HG03280 (cell line): Measurements from ENCODE around the gene ALAD.
A peak's percentile ranks its signal among the peaks of the same experiment; 100 is the strongest.
"Not testable (repeated sequence)": the region's sequence is repeated elsewhere in the genome, so short reads cannot be mapped to it uniquely, and the experiment has no call there.

Experiments used
- ATAC-seq: cut with Tn5 transposase; IDR thresholded peaks from one replicate; pipeline ENCODE4 v1.9.1; 2021; ENCODE audit warnings: mild to moderate bottlenecking, moderate library complexity; ENCODE audit not compliant: unreplicated experiment

Gene ALAD

GRCh38 chr9:113401027-113401792 lies at the start of gene ALAD:
TSS of gene ALAD (minus strand) at chr9:113401284. CDS start at chr9:113393559, 7,725 bp downstream.
- ATAC-seq, result peak; percentile 100

DNA sequence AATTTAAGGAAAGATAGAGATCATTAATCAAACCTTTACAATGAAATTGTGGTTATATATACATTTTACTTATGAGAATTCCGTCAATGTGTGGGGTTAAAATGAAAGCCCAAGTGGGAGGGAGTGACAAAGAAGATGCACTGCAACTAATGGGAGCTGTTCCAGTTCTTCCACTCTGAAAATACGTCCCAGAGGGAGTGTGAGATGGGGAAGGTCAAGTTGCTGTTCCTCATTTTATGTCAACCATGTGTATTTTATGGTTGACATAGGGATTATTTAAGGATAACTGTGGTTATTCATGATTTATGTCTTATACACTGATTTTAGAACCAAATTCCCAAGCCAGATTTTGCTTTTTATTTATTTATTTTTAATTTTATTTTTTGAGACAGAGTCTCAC lies 48.3 kb upstream of the ALAD start:
- no peak for ATAC-seq

GRCh38 chr9:113446323-113446740 lies 45.2 kb upstream of the ALAD start:
- no peak for ATAC-seq

DNA sequence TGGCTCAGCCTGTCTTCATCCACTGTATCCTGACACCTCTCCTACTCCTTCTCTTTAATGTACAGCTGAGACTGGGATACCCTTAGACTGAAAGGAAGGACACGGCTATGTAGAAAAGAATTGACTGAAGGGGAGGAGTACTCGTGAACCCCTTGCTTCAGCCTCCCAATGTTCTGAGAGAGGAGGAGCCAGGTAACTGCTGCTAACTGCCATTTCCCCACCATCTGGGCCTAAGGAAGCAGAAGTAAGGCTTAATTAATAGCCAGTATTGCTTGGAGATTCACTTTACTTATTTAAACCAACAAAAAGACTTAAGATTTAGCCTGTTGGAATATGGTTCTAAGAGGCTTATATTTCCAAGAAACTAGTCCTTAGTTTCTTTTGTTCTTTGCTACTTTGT lies 43.7 kb upstream of the ALAD start:
- no peak for ATAC-seq

- not testable (repeated sequence) for ATAC-seq
Measured at GRCh38 chr9:113437716-113438115, 36.6 kb upstream of the ALAD start.

- ATAC-seq, result no peak
Measured at GRCh38 chr9:113436728-113437515, 35.8 kb upstream of the ALAD start.

DNA sequence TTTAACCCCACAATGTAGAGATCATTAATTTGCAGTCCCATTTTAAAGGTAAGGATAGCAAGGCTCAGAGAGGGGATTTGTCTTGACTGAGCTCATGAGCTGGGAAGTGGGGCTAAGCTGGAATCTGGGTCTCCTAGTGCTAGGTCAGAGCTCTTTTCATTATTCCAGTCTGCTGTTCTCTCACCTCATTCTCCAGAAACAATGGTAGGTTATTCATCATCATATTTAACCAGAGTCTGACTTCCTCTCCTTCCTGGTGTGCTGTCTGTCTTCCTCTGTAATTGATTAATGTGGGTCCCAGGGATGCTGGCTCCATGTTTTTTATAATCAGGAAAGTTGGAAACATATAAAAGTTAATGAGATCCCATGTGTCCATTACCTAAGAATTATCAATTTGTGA lies 30.1 kb upstream of the ALAD start:
- no peak for ATAC-seq

DNA sequence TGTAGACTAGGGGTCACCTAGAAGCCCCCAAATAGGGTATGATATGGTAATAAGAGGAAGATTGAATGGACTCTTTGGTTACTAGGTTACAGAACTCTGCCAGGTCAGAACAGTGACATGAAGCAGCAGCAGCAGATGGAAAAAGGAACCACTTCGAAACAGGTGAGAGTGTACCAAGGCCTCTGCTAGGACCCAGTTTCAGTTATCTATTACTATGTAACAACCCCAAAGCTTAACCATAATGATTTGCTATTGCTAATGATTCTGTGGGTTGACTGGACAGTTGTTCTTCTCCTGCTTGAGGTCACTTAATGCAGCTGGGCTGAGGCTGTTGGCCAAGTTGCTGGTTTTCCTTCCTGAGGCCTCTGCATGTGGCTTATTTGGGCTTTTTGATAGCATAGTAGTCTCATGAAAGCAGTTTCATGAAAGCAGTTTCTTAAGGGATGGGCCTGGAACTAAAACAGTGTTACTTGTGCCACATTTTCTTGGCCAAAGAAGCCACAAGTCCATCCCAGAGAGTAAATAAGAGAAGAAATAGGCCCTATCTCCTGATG lies 27.1 kb upstream of the ALAD start:
- ATAC-seq, result no peak

GRCh38 chr9:113427629-113428028 lies 26.5 kb upstream of the ALAD start:
- ATAC-seq, result no peak

DNA sequence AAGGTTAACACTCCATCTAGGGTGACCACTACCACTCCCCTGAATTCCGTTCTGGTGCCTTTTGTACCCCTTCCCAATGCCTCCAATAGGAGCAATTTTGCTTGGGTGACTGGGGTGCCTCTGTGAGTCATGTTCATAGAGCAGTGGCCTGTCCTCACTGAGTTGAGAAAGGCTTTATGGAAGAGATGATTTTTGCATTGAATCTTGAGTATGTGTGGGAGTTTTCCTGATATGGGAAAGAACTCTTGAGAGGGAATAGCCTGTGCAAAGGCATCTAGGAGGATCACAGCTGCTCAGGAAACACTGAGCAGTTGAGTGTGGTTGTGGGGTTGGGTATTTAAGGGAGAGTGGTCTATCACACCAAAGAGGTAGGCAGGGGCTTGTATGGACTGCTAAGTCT lies 25.6 kb upstream of the ALAD start:
- ATAC-seq, result no peak

DNA sequence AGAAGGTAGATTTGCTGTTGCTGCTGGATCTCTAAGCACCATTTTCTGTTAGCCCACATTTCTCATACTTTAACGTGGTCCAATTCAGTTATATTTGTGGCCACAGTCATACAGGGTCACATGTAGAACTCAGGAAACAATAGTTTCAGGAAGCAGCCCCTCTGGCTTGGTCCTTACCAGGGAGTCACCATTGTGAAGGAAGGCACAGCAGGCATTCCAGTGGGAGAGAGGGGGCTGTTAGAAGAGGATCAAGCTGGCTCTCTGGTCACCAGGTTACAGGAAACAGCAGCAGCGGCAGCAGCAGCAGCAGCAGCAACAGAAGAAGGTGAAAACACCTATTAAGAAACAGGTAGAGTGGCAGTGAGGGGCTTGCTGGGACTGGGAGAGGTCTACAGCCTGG lies 24.0 kb upstream of the ALAD start:
- no peak for ATAC-seq

DNA sequence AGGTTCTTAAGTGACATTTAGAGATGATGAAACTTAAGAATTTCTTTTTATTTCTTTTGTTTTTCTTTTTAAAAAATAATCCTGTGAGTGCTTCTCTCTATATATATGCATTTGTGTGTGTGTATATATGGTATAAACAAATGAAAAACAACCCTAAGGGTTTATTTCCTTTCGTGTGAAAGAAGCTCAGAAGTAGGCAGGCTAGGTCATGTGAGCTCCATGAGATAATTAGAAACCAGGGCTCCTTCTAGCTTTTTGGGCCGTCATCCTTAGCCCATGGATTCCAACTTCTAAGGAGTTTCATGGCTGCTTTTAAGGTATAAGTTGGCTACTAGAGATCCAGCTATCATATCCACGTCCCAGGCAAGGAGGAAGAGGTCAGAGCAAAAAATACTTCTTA lies 20.6 kb upstream of the ALAD start:
- no peak for ATAC-seq

- no peak for ATAC-seq
Measured at GRCh38 chr9:113417370-113417769, 16.3 kb upstream of the ALAD start.

DNA sequence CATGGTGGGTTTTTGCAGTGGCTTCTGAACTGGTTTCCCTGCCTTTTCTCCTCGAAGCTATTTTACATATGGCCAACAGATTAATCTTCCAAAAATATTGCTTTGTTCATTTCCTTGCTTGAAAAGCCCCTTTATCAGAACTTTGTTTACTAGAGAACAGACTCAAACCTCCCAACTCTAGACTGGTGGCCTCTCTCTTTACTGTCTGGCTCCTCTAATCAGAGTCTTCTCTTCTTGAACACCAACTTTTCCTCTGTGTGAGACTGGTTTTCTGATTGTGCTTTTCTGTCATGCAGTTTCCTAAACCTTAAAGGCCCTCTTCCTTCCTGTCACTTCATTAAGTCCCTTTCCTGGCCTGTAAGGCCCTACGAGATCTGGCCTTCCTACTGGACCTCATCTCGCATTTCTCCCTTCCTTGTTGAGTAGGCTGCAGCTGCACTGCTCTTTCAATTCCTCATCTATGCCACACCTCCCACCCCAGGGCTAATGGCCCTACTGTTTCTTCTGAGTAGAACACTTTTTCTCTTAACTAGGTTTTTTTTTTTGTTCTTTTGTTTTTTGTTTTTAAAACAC lies 15.2 kb upstream of the ALAD start:
- peak; percentile 91 for ATAC-seq

DNA sequence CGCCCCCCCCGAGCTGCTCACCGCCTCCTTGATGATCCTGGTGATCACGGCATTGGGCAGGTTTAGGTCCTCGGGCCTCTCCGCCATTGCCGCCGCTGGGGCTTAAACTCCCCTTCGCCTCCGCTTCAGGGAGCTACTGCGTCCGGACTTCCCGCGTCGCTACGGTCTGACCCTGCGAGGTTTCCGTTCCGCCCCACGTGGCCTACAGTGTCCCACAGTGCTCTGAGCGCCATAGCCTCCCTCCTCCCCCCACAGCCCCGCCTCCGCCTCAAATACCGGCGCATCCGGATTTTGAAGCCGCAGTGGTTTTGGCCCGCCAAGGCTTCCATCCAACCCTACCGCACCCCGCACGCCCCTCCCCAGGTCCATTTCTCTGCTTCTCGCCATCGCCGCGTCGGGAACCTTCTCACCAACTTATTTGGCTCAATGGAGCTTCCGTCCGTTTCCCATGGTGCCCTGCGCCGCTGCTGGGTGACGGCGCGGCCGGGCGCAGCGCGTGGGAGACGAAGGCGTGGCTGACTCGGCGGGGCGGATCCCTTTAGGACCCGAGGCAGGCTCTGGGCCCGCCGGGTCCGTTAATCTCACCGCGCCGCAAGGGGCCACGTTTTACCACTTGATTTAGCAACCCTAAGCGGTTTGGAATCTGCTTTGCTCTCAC lies 9.3 kb upstream of the ALAD start, which contains the start of the genes C9orf43 and POLE3:
Gene C9orf43, plus strand, starts transcription at position 541 of the 658 bp plus-strand sequence. CDS start 2,747 bp downstream, outside the sequence.
Gene POLE3, minus strand, starts transcription at position 469 of the 658 bp plus-strand sequence. Its CDS starts 382 bp downstream, at position 87.
- ATAC-seq, result peak; percentile 90

- ATAC-seq, result peak; percentile 6
Measured at GRCh38 chr9:113409883-113410206, 8.8 kb upstream of the ALAD start.

GRCh38 chr9:113409481-113409880 lies 8.4 kb upstream of the ALAD start:
- no peak for ATAC-seq

GRCh38 chr9:113406873-113407511 lies 5.9 kb upstream of the ALAD start:
- peak; percentile 33 for ATAC-seq

- not testable (repeated sequence) for ATAC-seq
Measured at GRCh38 chr9:113406353-113406752, 5.3 kb upstream of the ALAD start.

DNA sequence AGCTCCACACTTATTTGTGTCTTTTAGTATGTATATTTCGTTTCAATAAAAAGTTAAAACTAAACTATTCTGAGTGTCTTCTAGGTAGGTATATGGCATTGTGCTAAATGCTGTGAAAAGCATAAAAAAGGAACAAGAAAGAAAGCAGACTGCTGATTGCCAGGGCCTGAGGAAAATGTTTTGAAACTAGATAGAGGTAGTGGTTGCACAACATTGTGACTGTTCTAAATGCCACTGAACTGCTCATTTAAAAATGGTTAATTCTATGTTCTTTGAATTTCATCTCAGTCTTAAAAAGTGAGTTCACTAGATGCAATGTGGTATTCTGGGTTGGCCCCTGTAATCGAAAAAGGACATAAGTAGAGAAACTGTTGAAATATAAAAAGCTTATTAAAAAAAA lies 2.6 kb upstream of the ALAD start:
- no peak for ATAC-seq
